Heart left ventricle (tissue), 16 donors: ENCODE measurements around the gene ID3. TPM values are rescaled to one million over a fixed set of nuclear protein-coding genes. Genes with fewer than 3 reads are reported as not detected.
A peak's percentile ranks its signal among the peaks of the same experiment; 100 is the strongest.

ENCODE experiments used
- ATAC-seq, 4 donors: fragments of 200-7000 bp; cut with Tn5 transposase; one replicate each; pipeline ENCODE4 v1.9.1; 2020 to 2022; ENCODE audit warnings: moderate library complexity in 4 of 4, mild to moderate bottlenecking in 3 of 4, moderate number of reproducible peaks in 1 of 4
- DNase-seq, 5 donors: peaks; one replicate each; pipeline ENCODE4 v3.0.0-alpha.2; 2020
- H3K27ac ChIP-seq, 12 donors: fragments of 200-600 bp; sonication (generic) in 4 of 12; one replicate each; pipeline versions ENCODE4 v1.5.0 to v1.8.0; 2016 to 2022; ENCODE audit warnings: mild to moderate bottlenecking in 2 of 12
- H3K27me3 ChIP-seq, 9 donors: fragments of 200-600 bp; sonication (generic) in 2 of 9; one replicate each; pipeline versions ENCODE4 v1.5.1 to v1.8.0; 2016 to 2022; ENCODE audit warnings: mild to moderate bottlenecking in 3 of 9
- H3K36me3 ChIP-seq, 9 donors: fragments of 200-600 bp; sonication (generic) in 2 of 9; one replicate each; pipeline versions ENCODE4 v1.5.0 to v1.8.0; 2018 to 2022; ENCODE audit warnings: mild to moderate bottlenecking in 2 of 9
- H3K4me1 ChIP-seq, 12 donors: fragments of 200-600 bp; sonication (generic) in 4 of 12; one replicate each; pipeline versions ENCODE4 v1.5.0 to v1.8.0; 2016 to 2022; ENCODE audit warnings: mild to moderate bottlenecking in 3 of 12
- H3K4me3 ChIP-seq, 12 donors: fragments of 200-600 bp; sonication (generic) in 4 of 12; one replicate each; pipeline versions ENCODE4 v1.5.0 to v1.8.0; 2017 to 2022; ENCODE audit warnings: mild to moderate bottlenecking in 9 of 12, moderate library complexity in 4 of 12
- H3K9me3 ChIP-seq, 12 donors: fragments of 200-600 bp; sonication (generic) in 4 of 12; one replicate each; pipeline versions ENCODE4 v1.5.0 to v1.8.0; 2016 to 2022; ENCODE audit warnings: mild to moderate bottlenecking in 1 of 12
- CTCF ChIP-seq, 12 donors: fragments of 200-600 bp; sonication (generic) in 4 of 12; IDR thresholded peaks; one replicate each; pipeline versions ENCODE4 v1.5.0 to v1.8.0; 2018 to 2022; ENCODE audit warnings: antibody characterized with exemption in 12 of 12, mild to moderate bottlenecking in 5 of 12
- POLR2A ChIP-seq, 2 donors: fragments of 450-650 bp; IDR thresholded peaks; one replicate each; pipeline ENCODE4 v1.6.1; 2017; ENCODE audit warnings: antibody characterized with exemption in 2 of 2, mild to moderate bottlenecking in 2 of 2, moderate library complexity in 2 of 2
- WGBS, 4 donors: extraction: QIAGEN DNeasy Blood & Tissue Kit in 2 of 4; methylation state at CpG; one replicate each; pipeline versions ENCODE4 v1.1.5 to v1.1.7; 2013 to 2018; 5-methylcytosine and 5-hydroxymethylcytosine counted together
- intact Hi-C, 10 donors: fragments of 100-400 bp; cut with DNase I; formaldehyde crosslinking; loops; one replicate each; pipeline versions ENCODE4 v1.11.1 to v1.14.2; 2022
- polyA plus RNA-seq, 2 donors: library from polyadenylated mRNA; stranded (reverse); fragments of 200-250 nt; gene quantifications; one replicate each; pipeline ENCODE4 v1.2.3, GENCODE V29; 2013
- total RNA-seq, 9 donors: library from RNA; depleted of rRNA in 2 of 9; stranded (reverse); fragments of >200 nt in 2 of 9; fragmentation: NEBNext Ultra II Directional in 3 of 9; extraction: Animal tissue kit (Norgen Biotek cat#: 25700) in 3 of 9; gene quantifications; one replicate each; pipeline versions ENCODE4 v1.1.0 to v1.2.4, GENCODE V29; 2016 to 2023
- donor health status: ischemic (EF 13 %, LVEDD 7.1; RV severe dilation, severe dysfunction).
- donor health status: healthy with polysubstance abuse.
- donor health status: DM: no; HTN: yes; CAD: no.
- donor health status: DM: no; HTN: no; CAD: no.
- donor health status: ischemic (EF 25% LVEDD 6.9; RV normal size, moderate dysfunction).
- donor health status: ischemic (EF 25% LVEDD 5.7; RV mildly dilated, moderate dysfunction).
- donor health status: healthy.
- donor health status: DM: yes; HTN: yes; CAD: no.
- donor health status: ischemic (EF 35%, LVEDD 5.7; RV mildly dilated, moderate dysfunction).
- donor health status: nonischemic (EF 11% LVEDD 7.7; RV severe dilation, severe dysfunction).
- donor health status: DM: yes; HTN: yes; CAD: no.
- donor health status: PGD.
- donor health status: ischemic (EF 29% LVEDD 5.4; RV normal size, mild dysfunction).
- donor health status: nonischemic (EF 23%, LVEDD 6.1; RV moderate dilation, normal function).

Gene ID3
- total and polyA plus RNA-seq, 11 donors: 55.3 to 185 (median 91.0) TPM

- Histone ChIP-seq H3K9me3 (no peaks in the 10 kb centered on the region), H3K4me1 (peaks cover 0 to 61% (median 41%) of the 10 kb centered on the region in 12 donors), H3K36me3 (peaks cover 0 to 25% (median 14%) of the 10 kb centered on the region in 9 donors), H3K27ac (peak overlapping the region; percentile 83 to 97 (median 94)), H3K4me3 (peak overlapping the region in 11 of 12 donors; percentile 17 to 92 (median 80)), H3K27me3 (peaks cover 0 to 9% (median 0%) of the 10 kb centered on the region in 9 donors)
- no peak for TF ChIP-seq POLR2A (IDR thresholded peaks at IDR 0.05)
- TF ChIP-seq CTCF (IDR thresholded peaks at IDR 0.05): no peak
- WGBS, 4 donors: 22 to 31% (median 27%) methylated on average over 15 of the region's 15 CpGs
- peak in 4 of 5 donors; percentile 45 to 69 (median 56) for DNase-seq
- ATAC-seq: no peak
- intact Hi-C loops: loop anchor here in 2 of 10 donors (5.0 to 10.0 kb wide), 2 partner anchors 82 to 199 kb away; no protein-coding TSS in a partner anchor
Observed at GRCh38 chr1:23555270-23555985, 3.9 kb downstream of the ID3 start.

- peaks cover 0 to 54% (median 35%) of the 10 kb centered on the region in 12 donors for H3K4me1 ChIP-seq
- DNase-seq (peak; percentile 86 to 93 (median 90)), ATAC-seq (peak; percentile 48 to 86 (median 75))
- H3K4me3 ChIP-seq: peak overlapping the region; percentile 25 to 92 (median 79)
- H3K27me3 ChIP-seq: peaks cover 0 to 9% (median 0%) of the 10 kb centered on the region in 9 donors
- intact Hi-C loops: loop anchor here in 2 of 10 donors (5.0 to 10.0 kb wide), 2 partner anchors 83 to 200 kb away; no protein-coding TSS in a partner anchor
- peak overlapping the region; percentile 83 to 97 (median 94) for H3K27ac ChIP-seq
- H3K36me3 ChIP-seq: peaks cover 0 to 25% (median 14%) of the 10 kb centered on the region in 9 donors
- H3K9me3 ChIP-seq: no peaks in the 10 kb centered on the region
- TF ChIP-seq POLR2A (IDR thresholded peaks at IDR 0.05) (peak; percentile 45 to 93), CTCF (IDR thresholded peaks at IDR 0.05) (peak in 6 of 12 donors; percentile 22 to 61 (median 40))
- 1 to 2% (median 1%) methylated on average over 36 to 81 of the region's 81 CpGs for WGBS, 4 donors
Observed at GRCh38 chr1:23554481-23555269, 4.6 kb downstream of the ID3 start.

- 42 to 47% (median 44%) methylated on average over 12 of the region's 12 CpGs for WGBS, 4 donors
- DNase-seq (peak in 1 of 5 donors; percentile 46), ATAC-seq (no peak)
- no peaks in the 10 kb centered on the region for H3K9me3 ChIP-seq
- H3K27me3 ChIP-seq: peaks cover 0 to 9% (median 0%) of the 10 kb centered on the region in 9 donors
- TF ChIP-seq CTCF (IDR thresholded peaks at IDR 0.05) (no peak), POLR2A (IDR thresholded peaks at IDR 0.05) (no peak)
- H3K27ac ChIP-seq: peak overlapping the region; percentile 83 to 97 (median 94)
- peaks cover 0 to 54% (median 33%) of the 10 kb centered on the region in 12 donors for H3K4me1 ChIP-seq
- H3K36me3 ChIP-seq: peaks cover 0 to 25% (median 14%) of the 10 kb centered on the region in 9 donors
- peak overlapping the region in 11 of 12 donors; percentile 33 to 92 (median 80) for H3K4me3 ChIP-seq
- intact Hi-C loops: loop anchor here in 1 of 10 donors (10.0 kb wide), 1 partner anchor 201 kb away; no protein-coding TSS in a partner anchor
Observed at GRCh38 chr1:23554127-23554480, 5.2 kb downstream of the ID3 start.
